G401 (cell line): ENCODE results near the gene HMCN2. TPM values are rescaled to one million over a fixed set of nuclear protein-coding genes. Genes with fewer than 3 reads are reported as not detected.

Experiments used
- DNase-seq: peaks from one replicate; pipeline ENCODE4 v3.0.0-alpha.2; 2015; ENCODE audit warnings: low spot score
- in situ Hi-C: cut with HindIII; loops from 2 replicates; pipeline ENCODE4 v1.10.0; 2016; ENCODE audit warnings: low sequenced_read_pairs, mixed read lengths
- total RNA-seq: library from RNA; depleted of rRNA; stranded (reverse); fragments of >200 nt; shearing (Covaris generic); gene quantifications from 2 replicates; pipeline ENCODE4 v1.2.3, GENCODE V29; 2014

HMCN2 gene
- total RNA-seq, 1 experiment from 2014 or later = 0.07 TPM

- in situ Hi-C loops = no loop called here
Observed at GRCh38 chr9:130351343-130351742, 85.8 kb downstream of the HMCN2 start.

GRCh38 chr9:130352081-130352480 is 86.5 kb downstream of the HMCN2 start:
- in situ Hi-C loops = no loop called here

More at GRCh38 chr9:130351343-130351742, 85.8 kb downstream of the HMCN2 start:
- DNase-seq = no peak

GRCh38 chr9:130352586-130353285 is 87.2 kb downstream of the HMCN2 start:
- DNase-seq = no peak
- in situ Hi-C loops = no loop called here

More at GRCh38 chr9:130352081-130352480, 86.5 kb downstream of the HMCN2 start:
- no peak for DNase-seq

- no peak for DNase-seq
Observed at GRCh38 chr9:130354378-130354777, 88.8 kb downstream of the HMCN2 start.

GRCh38 chr9:130354806-130355205 is 89.2 kb downstream of the HMCN2 start:
- in situ Hi-C loops = no loop called here
- DNase-seq = no peak

More at GRCh38 chr9:130354378-130354777, 88.8 kb downstream of the HMCN2 start:
- in situ Hi-C loops = no loop called here

- in situ Hi-C loops = no loop called here
- no peak for DNase-seq
Observed at GRCh38 chr9:130356033-130356432, 90.5 kb downstream of the HMCN2 start.

- in situ Hi-C loops = no loop called here
- no peak for DNase-seq
Observed at GRCh38 chr9:130356877-130357584, 91.5 kb downstream of the HMCN2 start.

- no peak for DNase-seq
- in situ Hi-C loops = no loop called here
Observed at GRCh38 chr9:130358928-130359327, 93.4 kb downstream of the HMCN2 start.

GRCh38 chr9:130359819-130360218 is 94.3 kb downstream of the HMCN2 start:
- no peak for DNase-seq
- in situ Hi-C loops = no loop called here

- DNase-seq = no peak
- in situ Hi-C loops = no loop called here
Observed at GRCh38 chr9:130360672-130361071, 95.1 kb downstream of the HMCN2 start.

GRCh38 chr9:130361873-130362362 is 96.4 kb downstream of the HMCN2 start:
- DNase-seq = no peak
- in situ Hi-C loops = no loop called here

GRCh38 chr9:130362691-130363090 is 97.1 kb downstream of the HMCN2 start:
- DNase-seq = no peak
- in situ Hi-C loops = no loop called here

GRCh38 chr9:130363755-130364404 is 98.3 kb downstream of the HMCN2 start:
- in situ Hi-C loops = no loop called here
- DNase-seq = no peak

- in situ Hi-C loops = no loop called here
- DNase-seq = no peak
Observed at GRCh38 chr9:130364619-130365322, 99.2 kb downstream of the HMCN2 start.

- no peak for DNase-seq
- in situ Hi-C loops = no loop called here
Observed at GRCh38 chr9:130365323-130365721, 99.8 kb downstream of the HMCN2 start.

- no peak for DNase-seq
- in situ Hi-C loops = no loop called here
Observed at GRCh38 chr9:130366072-130366471, 100.5 kb downstream of the HMCN2 start.

GRCh38 chr9:130366888-130367550 is 101.5 kb downstream of the HMCN2 start:
- no peak for DNase-seq
- in situ Hi-C loops = no loop called here

GRCh38 chr9:130368631-130369103 is 103.1 kb downstream of the HMCN2 start:
- DNase-seq = no peak
- in situ Hi-C loops = no loop called here

GRCh38 chr9:130370226-130370625 is 104.7 kb downstream of the HMCN2 start:
- in situ Hi-C loops = no loop called here
- no peak for DNase-seq
